HG02840 (cell line): Measurements from ENCODE around the gene SGTA.
"Not testable (repeated sequence)": the region's sequence is repeated elsewhere in the genome, so short reads cannot be mapped to it uniquely, and the experiment has no call there.

ENCODE experiments used
- ATAC-seq: cut with Tn5 transposase; IDR thresholded peaks from one replicate; pipeline ENCODE4 v1.9.1; 2021; ENCODE audit warnings: mild to moderate bottlenecking, moderate library complexity, moderate number of reproducible peaks; ENCODE audit not compliant: unreplicated experiment, low FRiP score

SGTA gene

DNA sequence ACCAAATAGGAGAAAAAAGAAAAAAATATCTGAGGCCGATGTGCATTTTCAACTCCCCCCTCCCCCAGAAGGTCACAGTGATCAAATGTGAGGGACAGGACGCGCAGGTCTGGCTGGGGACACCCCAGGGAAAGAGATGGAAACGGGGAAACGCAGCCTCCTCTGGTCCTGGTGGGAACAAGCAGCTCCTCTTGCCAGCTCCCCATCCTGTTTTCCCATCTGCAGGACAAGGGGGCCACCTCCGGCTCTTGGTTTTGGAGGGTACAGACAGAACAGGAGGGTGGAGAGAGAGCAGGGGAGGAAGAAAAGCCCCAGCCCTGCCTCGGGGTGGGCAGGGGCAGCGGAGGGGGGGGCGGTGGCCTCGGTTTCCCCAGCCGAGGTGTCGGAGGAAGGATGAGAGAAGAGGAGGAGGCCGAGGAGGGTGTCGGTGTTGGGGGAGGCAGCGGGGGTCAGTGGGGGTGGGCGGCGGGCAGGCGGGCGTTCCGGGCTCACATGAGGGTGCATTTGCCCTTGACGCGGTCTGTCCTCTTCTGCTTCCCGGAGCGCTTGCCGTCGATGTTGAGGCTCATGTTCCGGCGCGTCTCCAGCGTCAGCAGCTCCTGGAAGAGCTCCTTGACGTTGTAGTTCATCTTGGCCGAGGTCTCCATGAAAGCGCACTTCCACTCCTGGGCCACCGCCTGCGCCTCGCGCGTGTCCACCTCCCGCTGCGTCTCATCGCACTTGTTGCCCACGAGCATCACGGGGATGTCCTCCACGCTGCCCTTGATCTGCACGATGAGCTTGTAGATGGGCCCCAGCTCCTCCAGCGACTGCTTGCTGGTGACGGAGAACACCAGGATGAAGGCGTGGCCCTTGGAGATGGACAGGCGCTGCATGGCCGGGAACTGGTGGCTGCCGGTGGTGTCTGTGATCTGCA is 66.1 kb downstream of the SGTA start:
- no peak for ATAC-seq

DNA sequence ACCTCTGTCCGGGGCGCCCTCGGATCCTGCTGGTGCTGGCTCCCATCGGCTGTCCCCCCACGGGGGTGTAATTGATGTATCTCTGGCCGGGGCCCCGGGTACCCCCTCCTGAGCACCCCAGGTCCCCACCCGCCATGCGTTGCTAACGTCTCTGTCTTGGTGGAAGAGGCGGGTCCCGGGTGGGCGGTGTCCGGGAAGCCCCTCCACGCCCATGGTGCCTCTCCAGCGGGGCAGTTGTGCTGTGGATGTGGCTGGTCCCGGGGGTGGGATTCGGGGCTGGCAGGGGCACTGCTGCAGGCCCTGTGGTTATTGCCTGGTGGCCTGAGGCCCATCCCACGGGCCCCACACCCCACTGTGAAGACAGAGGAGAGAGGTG is 66.8 kb downstream of the SGTA start:
- ATAC-seq: no peak

DNA sequence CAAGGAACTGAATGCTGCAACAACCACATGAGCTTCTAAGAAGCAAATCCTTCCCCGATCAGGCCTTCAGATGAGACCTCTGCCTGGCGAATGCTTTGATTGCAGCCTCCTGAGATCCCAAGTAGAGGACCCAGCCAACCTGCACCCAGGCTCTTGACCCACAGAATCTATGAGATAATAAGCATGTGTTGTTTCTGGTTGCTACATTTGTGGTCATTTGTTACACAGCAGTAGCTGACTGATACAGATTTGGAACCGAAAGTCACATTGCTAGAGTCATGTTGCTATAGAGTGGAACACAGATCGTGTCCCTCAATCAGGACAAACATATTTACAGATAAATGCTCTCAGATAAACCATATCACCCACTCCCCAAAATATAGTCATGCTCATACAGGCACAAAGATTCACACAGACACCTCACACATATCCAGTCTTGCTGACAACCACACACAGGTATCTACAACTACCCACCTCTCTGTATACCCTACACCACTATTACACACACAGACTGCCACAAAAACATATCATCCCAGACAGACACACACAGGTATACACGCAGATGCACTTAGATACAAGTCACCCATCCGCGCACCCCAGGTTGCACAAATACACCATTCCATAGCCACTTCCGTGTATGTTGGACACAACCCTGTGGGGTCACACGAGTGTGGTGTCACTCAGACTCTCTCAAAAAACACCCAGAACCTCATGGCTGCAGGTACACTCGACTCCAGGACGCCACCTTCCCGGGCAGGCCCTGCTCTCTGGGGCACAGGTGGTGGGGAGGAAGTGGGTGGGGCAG is 67.4 kb downstream of the SGTA start:
- ATAC-seq: no peak

DNA sequence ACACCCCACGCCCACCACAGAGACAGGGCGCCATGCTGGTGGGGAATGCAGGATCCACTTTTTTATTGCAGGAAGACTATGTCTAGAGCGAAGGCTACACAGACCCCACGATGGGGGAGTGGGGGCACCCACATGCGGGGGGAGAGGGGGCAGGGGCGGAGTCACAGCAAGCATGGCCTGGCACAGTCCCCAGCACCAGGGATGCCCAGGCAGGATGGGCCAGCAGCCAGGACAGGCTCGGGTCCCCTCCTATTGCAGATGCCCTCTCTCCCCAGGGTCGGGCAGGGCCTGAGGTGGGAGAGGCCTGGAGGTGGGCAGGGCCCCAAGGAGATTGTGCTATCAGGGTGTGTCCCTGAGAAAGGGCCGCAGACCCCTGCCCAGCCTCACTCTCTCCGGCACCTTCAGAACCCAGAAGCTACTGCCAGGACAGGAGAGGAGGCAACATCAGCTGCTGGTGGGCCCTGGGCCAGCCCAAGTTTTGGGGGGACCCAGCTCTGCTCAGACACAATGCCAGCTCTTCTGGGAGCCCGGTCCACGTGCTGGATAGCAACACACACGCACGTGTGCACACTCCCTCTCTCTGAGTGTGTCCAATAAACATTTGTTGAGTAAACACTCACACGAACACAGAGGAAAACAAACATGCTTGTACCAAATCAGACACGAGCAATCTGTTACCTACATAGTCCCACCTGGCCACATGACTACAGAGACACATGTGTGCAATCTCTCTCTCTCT is 68.4 kb downstream of the SGTA start:
- ATAC-seq: no peak

DNA sequence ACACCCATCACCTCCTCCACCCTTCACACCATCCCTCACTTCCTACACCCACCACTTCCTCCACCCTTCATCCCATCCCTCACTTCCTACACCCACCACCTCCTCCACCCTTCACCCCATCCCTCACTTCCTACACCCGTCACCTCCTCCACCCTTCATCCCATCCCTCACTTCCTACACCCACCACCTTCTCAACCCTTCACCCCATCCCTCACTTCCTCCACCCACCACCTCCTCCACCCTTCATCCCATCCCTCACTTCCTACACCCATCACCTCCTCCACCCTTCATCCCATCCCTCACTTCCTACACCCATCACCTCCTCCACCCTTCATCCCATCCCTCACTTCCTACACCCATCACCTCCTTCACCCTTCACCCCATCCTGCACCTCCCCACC is 69.0 kb downstream of the SGTA start:
- not testable (repeated sequence) for ATAC-seq

DNA sequence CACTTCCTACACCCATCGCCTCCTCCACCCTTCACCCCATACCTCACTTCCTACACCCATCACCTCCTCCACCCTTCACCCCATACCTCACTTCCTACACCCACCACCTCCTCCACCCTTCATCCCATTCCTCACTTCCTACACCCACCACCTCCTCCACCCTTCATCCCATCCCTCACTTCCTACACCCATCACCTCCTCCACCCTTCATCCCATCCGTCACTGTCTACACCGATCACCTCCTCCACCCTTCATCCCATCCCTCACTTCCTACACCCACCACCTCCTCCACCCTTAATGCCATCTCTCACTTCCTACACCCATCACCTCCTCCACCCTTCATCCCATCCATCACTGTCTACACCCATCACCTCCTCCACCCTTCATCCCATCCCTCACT is 69.9 kb downstream of the SGTA start:
- not testable (repeated sequence) for ATAC-seq

DNA sequence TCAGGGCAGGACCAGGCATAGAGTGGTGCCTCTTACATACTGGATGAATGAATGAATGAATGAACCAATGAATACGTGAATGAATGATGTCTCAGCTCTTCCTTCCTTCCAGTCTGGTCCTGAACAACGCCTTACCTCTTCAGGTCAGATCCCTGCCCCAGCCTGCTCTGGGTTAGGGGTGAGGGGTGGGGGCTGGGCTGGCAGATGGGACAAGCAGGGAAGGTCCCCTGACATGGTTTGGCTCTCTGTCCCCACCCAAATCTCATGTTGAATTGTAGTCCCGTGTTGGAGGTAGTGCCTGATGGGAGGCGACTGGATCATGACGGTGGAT is 71.2 kb downstream of the SGTA start:
- no peak for ATAC-seq

DNA sequence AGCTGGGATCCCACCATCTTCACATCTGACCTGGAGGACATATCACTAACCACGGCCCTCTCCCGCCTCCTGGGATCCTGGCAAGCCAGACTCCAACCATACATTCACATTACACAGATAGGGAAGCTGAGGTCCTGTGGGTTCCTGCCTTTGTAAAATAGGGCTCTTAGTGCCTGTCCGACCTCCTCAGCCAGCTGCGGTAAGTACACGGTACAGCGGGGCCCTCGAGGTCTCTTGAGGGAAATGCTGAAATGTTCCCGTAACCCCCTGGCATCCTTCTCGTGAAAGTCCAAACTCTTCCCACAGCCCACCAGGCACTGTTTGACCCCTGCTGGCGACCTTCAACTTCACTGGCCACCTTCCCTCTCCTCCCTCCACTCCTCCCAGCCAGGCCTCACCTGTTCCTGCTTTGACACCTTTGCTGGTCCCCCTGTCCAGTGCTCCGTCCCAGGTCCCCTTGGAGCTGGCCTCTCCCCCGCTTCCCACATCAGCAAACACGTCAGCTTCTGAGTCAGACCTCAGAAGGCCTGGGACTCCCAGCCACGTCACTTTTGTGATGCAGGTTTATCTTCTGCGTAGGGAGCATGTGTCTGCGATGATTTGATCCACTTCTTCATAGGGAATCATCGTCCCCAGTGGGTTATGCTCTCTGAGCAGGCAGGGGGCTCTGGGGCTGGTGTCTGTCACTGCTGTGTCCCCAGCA is 71.8 kb downstream of the SGTA start:
- ATAC-seq: no peak

DNA sequence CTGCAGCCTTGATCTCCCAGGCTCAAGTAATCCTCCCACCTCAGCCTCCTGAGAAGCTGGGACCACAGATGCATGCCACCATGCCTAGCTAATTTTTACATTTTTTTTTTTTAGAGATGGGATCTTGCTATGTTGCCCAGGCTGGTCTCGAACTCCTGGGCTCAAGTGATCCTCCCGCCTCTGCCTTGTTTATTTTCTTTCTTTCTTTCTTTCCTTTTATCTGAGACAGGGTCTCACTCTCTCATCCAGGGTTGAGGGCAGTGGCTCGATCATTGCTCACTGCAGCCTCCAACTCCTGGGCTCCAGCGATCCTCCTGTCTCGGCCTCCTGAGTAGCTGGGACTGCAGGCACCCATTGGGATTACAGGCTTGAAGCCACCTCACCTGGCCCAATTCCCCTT is 76.8 kb downstream of the SGTA start:
- ATAC-seq: no peak
